HG03175 (cell line): ENCODE data around the gene GRB2.

Source experiments
- ATAC-seq: cut with Tn5 transposase; IDR thresholded peaks from one replicate; pipeline ENCODE4 v1.9.1; 2021; ENCODE audit warnings: mild to moderate bottlenecking, moderate library complexity; ENCODE audit not compliant: unreplicated experiment

GRB2 gene

GRCh38 chr17:75414488-75414887 lies 9.0 kb upstream of the GRB2 start:
- ATAC-seq: no peak

- no peak for ATAC-seq
These were observed 7.2 kb upstream of the GRB2 start for GRCh38 chr17:75412455-75413317.

GRCh38 chr17:75411328-75412067 lies 6.0 kb upstream of the GRB2 start:
- no peak for ATAC-seq

GRCh38 chr17:75410141-75410540 lies 4.7 kb upstream of the GRB2 start:
- ATAC-seq: no peak

- ATAC-seq: no peak
These were observed 2.3 kb upstream of the GRB2 start for GRCh38 chr17:75407655-75408352.

GRCh38 chr17:75406222-75406615 lies 741 bp upstream of the GRB2 start:
- no peak for ATAC-seq

GRCh38 chr17:75404731-75405364 lies 630 bp downstream of the GRB2 start:
- ATAC-seq: peak; percentile 19

GRCh38 chr17:75404223-75404730 lies 1.2 kb downstream of the GRB2 start:
- ATAC-seq: no peak

GRCh38 chr17:75403131-75403530 lies 2.3 kb downstream of the GRB2 start:
- no peak for ATAC-seq

- no peak for ATAC-seq
These were observed 3.5 kb downstream of the GRB2 start for GRCh38 chr17:75402026-75402425.

- ATAC-seq: no peak
These were observed 5.0 kb downstream of the GRB2 start for GRCh38 chr17:75400326-75400939.

GRCh38 chr17:75398279-75398678 lies 7.2 kb downstream of the GRB2 start:
- ATAC-seq: no peak

- no peak for ATAC-seq
These were observed 8.3 kb downstream of the GRB2 start for GRCh38 chr17:75397217-75397616.

GRCh38 chr17:75396796-75397195 lies 8.7 kb downstream of the GRB2 start:
- no peak for ATAC-seq

GRCh38 chr17:75396025-75396424 lies 9.5 kb downstream of the GRB2 start:
- no peak for ATAC-seq

- no peak for ATAC-seq
These were observed 11.1 kb downstream of the GRB2 start for GRCh38 chr17:75394332-75394918.

GRCh38 chr17:75393523-75394331 lies 11.8 kb downstream of the GRB2 start:
- ATAC-seq: peak; percentile 82

GRCh38 chr17:75392559-75392958 lies 12.9 kb downstream of the GRB2 start:
- no peak for ATAC-seq

GRCh38 chr17:75390982-75391381 lies 14.5 kb downstream of the GRB2 start:
- no peak for ATAC-seq
